Measurements from ENCODE around the gene IFITM2. TPM values are rescaled to one million over a fixed set of nuclear protein-coding genes. Genes with fewer than 3 reads are reported as not detected.
"Not testable (repeated sequence)": the region's sequence is repeated elsewhere in the genome, so short reads cannot be mapped to it uniquely, and the experiment has no call there.

Gene IFITM2
- total RNA-seq, 1 donor from 2014 or later: 607 TPM

DNA sequence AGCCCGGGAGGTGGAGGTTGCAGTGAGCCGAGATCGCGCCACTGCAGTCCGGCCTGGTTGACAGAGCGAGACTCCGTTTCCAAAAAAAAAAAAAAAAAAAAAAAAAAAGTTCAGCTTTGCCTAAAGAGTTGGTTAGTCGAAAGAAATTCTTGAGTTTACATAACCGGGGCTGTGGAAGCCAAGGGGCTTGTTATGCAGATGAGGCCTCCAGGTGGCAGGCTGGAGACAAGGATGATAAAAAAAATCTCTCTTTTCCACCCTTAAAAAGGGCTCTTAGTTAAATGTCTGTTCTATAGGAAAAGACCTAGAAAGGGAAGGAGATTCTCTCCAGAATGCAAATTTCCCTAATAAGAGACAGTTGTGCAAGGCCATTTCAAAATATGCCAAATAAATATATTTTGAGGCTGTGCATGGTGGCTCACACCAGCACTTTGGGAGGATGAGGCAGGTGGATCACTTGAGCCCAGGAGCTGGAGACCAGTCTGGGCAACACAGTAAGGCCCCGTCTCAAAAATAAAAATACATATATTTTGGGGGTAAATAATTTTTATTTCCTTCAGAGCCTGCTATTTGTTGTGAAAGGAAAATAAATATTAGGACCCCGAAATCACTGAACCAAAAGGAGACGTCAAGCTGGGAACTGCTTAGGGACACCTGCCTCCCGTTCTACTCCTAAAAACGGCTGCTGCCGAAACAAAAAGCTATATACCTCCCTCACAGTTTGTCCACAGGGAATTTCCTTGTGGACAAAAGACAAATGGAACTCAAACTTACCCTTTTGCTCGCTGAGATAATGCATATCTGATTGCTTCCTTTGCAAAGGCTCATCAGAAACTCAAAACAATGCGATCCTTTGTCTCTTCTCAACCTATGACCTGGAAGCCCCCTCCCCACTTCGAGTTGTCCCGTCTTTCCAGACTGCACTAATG, 2.4 kb upstream of the IFITM2 start:
- H3K27ac ChIP-seq: peak overlapping the region; percentile 88
- DNase-seq (peak; percentile 70), ATAC-seq (no peak)
- TF ChIP-seq, protein P1, sequence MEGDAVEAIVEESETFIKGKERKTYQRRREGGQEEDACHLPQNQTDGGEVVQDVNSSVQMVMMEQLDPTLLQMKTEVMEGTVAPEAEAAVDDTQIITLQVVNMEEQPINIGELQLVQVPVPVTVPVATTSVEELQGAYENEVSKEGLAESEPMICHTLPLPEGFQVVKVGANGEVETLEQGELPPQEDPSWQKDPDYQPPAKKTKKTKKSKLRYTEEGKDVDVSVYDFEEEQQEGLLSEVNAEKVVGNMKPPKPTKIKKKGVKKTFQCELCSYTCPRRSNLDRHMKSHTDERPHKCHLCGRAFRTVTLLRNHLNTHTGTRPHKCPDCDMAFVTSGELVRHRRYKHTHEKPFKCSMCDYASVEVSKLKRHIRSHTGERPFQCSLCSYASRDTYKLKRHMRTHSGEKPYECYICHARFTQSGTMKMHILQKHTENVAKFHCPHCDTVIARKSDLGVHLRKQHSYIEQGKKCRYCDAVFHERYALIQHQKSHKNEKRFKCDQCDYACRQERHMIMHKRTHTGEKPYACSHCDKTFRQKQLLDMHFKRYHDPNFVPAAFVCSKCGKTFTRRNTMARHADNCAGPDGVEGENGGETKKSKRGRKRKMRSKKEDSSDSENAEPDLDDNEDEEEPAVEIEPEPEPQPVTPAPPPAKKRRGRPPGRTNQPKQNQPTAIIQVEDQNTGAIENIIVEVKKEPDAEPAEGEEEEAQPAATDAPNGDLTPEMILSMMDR (IDR thresholded peaks at IDR 0.05): peak; percentile 73
- intact Hi-C loops (cut with DNase I): loop anchor here (10.0 kb wide), 1 partner anchor 50 kb away; no protein-coding TSS in a partner anchor
- H3K9me3 ChIP-seq: no peaks in the 10 kb centered on the region
- peaks cover 12% of the 10 kb centered on the region for H3K27me3 ChIP-seq (ENCODE audit: low read depth)
- H3K36me3 ChIP-seq: no peaks in the 10 kb centered on the region
- peaks cover 36% of the 10 kb centered on the region for H3K4me1 ChIP-seq
- H3K4me3 ChIP-seq: no peak overlapping the region

DNA sequence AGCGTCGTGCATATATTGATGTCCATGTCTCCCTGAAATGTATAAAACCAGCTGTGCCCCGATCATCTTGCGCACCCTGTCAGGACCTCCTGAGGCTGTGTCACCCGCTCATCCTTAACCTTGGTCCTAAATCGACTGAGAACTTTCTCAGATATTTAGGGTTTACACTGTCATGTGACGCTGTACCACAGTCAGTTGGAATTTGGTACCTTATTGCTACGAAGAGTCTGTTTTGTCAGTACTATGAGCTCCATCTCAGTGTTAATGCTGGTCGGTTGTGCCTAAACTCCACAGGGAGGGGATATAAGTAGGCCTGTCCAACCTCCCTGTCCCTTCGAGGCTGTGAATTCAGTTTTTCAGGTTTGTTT, 1.8 kb upstream of the IFITM2 start:
- TF ChIP-seq, protein P1 (IDR thresholded peaks at IDR 0.05): no peak
- H3K4me1 ChIP-seq: peaks cover 33% of the 10 kb centered on the region
- no peaks in the 10 kb centered on the region for H3K36me3 ChIP-seq
- H3K27me3 ChIP-seq (ENCODE audit: low read depth): peaks cover 5% of the 10 kb centered on the region
- no peaks in the 10 kb centered on the region for H3K9me3 ChIP-seq
- intact Hi-C loops (cut with DNase I): loop anchor here (10.0 kb wide), 1 partner anchor 49 kb away; no protein-coding TSS in a partner anchor
- peak overlapping the region; percentile 88 for H3K27ac ChIP-seq
- H3K4me3 ChIP-seq: no peak overlapping the region
- DNase-seq (no peak), ATAC-seq (no peak)

DNA sequence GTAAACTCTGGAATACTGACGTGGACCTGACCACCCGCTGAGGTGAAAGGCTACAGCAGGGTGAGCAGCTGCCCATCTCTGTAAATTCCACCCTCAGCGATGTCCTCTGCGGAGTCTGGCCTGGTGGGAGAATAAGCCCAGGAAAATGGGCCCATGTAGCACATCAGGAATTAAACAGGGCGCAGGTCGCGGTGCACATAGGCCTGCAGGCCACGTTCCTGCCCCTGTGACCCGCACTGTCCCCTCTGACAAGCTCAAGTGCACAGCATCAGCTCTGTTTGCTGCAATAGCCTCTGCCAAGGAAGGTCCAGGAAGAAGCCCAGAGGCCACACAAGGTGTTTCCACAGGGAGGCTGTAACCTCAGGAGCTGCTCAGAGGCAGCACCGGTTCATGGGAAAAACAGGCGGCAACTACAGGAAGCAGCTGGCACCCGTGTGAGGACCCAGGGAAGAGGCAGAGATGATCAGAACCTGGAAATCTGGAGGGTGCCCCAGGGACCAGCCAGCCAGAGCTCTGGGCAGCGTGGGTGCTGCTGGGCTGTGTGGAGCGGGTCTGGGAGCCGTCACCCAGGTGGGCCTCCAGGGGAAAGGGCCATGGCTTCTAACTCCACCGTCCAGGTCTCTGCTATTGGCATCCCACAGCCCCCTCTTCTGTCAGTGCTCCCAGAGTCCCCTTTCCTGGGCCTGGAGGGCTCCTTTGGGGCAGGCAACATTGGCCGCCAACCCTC, 808 bp upstream of the IFITM2 start:
- H3K27me3 ChIP-seq (ENCODE audit: low read depth): no peaks in the 10 kb centered on the region
- H3K4me1 ChIP-seq: peaks cover 35% of the 10 kb centered on the region
- no peaks in the 10 kb centered on the region for H3K36me3 ChIP-seq
- intact Hi-C loops (cut with DNase I): loop anchor here (10.0 kb wide), 1 partner anchor 48 kb away; no protein-coding TSS in a partner anchor
- ATAC-seq (no peak), DNase-seq (peak; percentile 44)
- H3K4me3 ChIP-seq: no peak overlapping the region
- peak overlapping the region; percentile 88 for H3K27ac ChIP-seq
- no peaks in the 10 kb centered on the region for H3K9me3 ChIP-seq
- TF ChIP-seq, protein P1 (IDR thresholded peaks at IDR 0.05): no peak

DNA sequence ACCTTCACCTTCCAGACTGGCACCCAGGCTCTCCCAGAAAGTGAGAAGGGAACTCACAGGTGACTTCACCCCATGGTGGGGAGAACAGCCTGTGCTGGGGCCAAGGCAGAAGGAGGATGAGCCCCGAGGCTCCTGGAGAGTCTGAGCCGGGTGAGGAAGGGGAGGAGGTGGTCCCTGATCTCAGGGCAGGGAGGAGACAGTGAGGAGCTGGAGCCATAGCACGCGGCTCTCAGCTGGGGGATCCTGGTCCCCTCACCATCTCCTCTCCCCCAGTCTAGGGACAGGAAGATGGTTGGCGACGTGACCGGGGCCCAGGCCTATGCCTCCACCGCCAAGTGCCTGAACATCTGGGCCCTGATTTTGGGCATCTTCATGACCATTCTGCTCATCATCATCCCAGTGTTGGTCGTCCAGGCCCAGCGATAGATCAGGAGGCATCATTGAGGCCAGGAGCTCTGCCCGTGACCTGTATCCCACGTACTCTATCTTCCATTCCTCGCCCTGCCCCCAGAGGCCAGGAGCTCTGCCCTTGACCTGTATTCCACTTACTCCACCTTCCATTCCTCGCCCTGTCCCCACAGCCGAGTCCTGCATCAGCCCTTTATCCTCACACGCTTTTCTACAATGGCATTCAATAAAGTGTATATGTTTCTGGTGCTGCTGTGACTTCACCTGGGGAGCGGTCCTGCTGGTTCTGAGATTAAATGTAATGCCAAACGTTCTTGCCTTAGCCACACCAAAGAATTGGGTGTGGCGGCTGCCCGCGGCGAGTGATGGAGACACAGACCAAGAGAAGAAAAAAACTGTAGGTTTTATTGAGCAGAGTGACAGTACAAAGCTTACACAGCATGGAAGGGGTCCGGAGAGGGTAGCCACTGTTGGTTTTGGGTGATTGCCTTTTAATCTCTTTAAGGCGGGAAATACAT, 1.4 kb downstream of the IFITM2 start:
- H3K4me1 ChIP-seq: peaks cover 55% of the 10 kb centered on the region
- peak; percentile 39 for DNase-seq
- H3K4me3 ChIP-seq: peak overlapping the region; percentile 66
- ATAC-seq: peak in 1 of 2 donors; percentile 0
- H3K9me3 ChIP-seq; H3K27me3 ChIP-seq (ENCODE audit: low read depth); H3K36me3 ChIP-seq: not testable (repeated sequence)
- intact Hi-C loops (cut with DNase I): loop anchor here (10.0 kb wide), 1 partner anchor 46 kb away; no protein-coding TSS in a partner anchor
- H3K27ac ChIP-seq: peak overlapping the region; percentile 88

DNA sequence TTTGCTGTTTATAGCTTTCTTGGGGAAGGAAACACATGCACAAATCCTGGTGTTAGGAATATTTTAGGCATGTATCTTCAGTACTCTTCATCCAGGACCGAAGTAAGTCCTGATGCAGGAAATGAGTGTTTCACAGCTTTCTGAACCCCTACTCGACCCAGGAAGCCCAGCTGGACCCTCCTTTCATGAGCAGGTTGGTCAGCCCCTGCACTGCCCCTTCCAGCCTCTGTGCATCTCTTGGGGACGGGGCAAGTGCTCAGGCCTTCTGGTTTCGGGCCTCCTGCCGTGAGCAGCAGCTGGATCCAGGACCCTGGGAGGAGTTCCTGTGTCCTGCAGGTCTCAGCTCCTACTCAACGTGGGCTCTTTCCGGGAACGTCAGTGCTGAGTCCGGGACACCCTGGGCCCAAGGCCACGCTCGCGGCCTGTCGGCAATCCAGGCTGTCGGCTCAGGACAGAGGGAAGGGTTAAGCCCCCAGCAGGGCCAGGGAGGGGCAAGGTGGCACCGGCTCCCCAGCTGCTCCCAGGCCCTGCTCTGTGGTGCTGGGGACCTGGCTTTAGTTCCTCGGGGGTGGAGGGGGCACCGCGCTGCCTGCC, 2.5 kb downstream of the IFITM2 start:
- not testable (repeated sequence) for H3K27me3 ChIP-seq (ENCODE audit: low read depth); H3K36me3 ChIP-seq; H3K9me3 ChIP-seq; DNase-seq
- Histone ChIP-seq H3K4me3 (peak overlapping the region; percentile 66), H3K4me1 (peaks cover 53% of the 10 kb centered on the region), H3K27ac (peak overlapping the region; percentile 88)
- peak; percentile 3 to 20 for ATAC-seq
- intact Hi-C loops (cut with DNase I): loop anchor here (10.0 kb wide), 1 partner anchor 45 kb away; no protein-coding TSS in a partner anchor

DNA sequence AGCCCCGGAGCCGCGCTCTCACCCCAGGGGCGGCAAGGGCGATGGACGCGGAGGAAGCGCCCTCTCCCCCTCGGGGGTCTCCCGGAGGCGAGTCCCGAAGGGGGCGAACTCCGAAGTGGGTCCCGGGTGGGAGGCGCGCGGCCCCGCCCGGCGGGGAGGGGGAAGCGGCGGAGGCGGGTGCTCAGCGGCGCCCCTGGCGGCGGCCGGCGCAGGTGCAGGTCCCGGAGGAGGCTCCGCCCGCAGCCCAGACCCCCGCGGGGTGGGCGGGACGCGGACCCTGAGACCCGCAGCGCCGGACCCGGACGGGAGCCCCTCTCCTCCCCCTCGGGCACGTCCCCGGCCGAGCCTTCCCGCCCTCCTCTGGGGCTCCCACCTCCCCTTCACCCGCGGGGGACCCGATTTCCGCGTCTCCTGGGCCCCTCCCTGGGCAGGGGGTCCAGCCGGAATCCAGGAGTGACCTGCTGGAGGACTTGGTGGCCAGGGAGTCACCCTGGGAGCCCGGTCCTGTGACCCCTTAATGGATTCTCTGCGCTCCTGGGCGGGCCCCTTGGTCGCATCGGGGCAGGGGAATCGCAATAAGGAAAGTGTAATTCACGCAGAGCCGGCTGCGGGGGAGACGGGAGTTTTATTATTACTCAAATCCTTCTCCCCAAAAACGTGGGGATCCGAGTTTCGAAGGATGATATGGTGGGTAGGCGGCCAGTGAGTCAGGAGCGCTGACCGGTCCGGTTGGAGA, 3.6 kb downstream of the IFITM2 start:
- intact Hi-C loops (cut with DNase I); H3K36me3 ChIP-seq; DNase-seq; H3K9me3 ChIP-seq; H3K27me3 ChIP-seq (ENCODE audit: low read depth): not testable (repeated sequence)
- Histone ChIP-seq H3K4me1 (peaks cover 59% of the 10 kb centered on the region), H3K4me3 (peak overlapping the region; percentile 42), H3K27ac (peak overlapping the region; percentile 77)
- peak; percentile 71 to 80 for ATAC-seq

All from lower lobe of right lung (tissue), 2 donors.